Liver (tissue), 9 donors: ENCODE results near the gene PLSCR3. TPM values are rescaled to one million over a fixed set of nuclear protein-coding genes. Genes with fewer than 3 reads are reported as not detected.

Experiments used
- DNase-seq: peaks from one replicate; pipeline ENCODE4 v3.0.0-alpha.2; 2017; ENCODE audit warnings: low spot score
- H3K27ac ChIP-seq, 2 donors: one replicate each; pipeline ENCODE4 v1.7.0; 2013; ENCODE audit warnings: inconsistent platforms in 2 of 2, low read length in 2 of 2, control low read depth in 1 of 2, low read depth in 1 of 2, mild to moderate bottlenecking in 1 of 2
- H3K27me3 ChIP-seq, 4 donors: one replicate each; pipeline versions ENCODE4 v1.6.1 to v1.7.0; 2013; ENCODE audit warnings: low read length in 3 of 4, inconsistent platforms in 1 of 4, mild to moderate bottlenecking in 1 of 4, moderate library complexity in 1 of 4; ENCODE audit not compliant: control insufficient read depth in 4 of 4, insufficient read depth in 4 of 4
- H3K36me3 ChIP-seq, 4 donors: one replicate each; pipeline versions ENCODE4 v1.6.1 to v1.7.0; 2013; ENCODE audit warnings: low read length in 3 of 4, mild to moderate bottlenecking in 3 of 4, low read depth in 1 of 4, moderate library complexity in 1 of 4; ENCODE audit not compliant: control insufficient read depth in 4 of 4, insufficient read depth in 3 of 4
- H3K4me1 ChIP-seq, 4 donors: one replicate each; pipeline versions ENCODE4 v1.6.1 to v1.7.0; 2013; ENCODE audit warnings: low read length in 3 of 4, mild to moderate bottlenecking in 3 of 4, moderate library complexity in 1 of 4; ENCODE audit not compliant: control insufficient read depth in 4 of 4, insufficient read depth in 4 of 4
- H3K4me3 ChIP-seq, 3 donors: one replicate each; pipeline versions ENCODE4 v1.6.1 to v1.7.0; 2013; ENCODE audit warnings: low read length in 3 of 3, control low read depth in 1 of 3, low read depth in 1 of 3, mild to moderate bottlenecking in 1 of 3
- H3K9ac ChIP-seq, 2 donors: one replicate each; pipeline ENCODE4 v1.7.0; 2013; ENCODE audit warnings: low read length in 2 of 2, mild to moderate bottlenecking in 2 of 2, moderate library complexity in 2 of 2, control low read depth in 1 of 2, low read depth in 1 of 2
- H3K9me3 ChIP-seq, 4 donors: one replicate each; pipeline versions ENCODE4 v1.6.1 to v1.7.0; 2013; ENCODE audit warnings: low read length in 3 of 4; ENCODE audit not compliant: control insufficient read depth in 4 of 4
- EGR1 ChIP-seq, 2 donors: IDR thresholded peaks; 2 replicates each; pipeline ENCODE4 v1.6.1; 2016 to 2018; ENCODE audit warnings: antibody characterized with exemption in 2 of 2, low read depth in 2 of 2
- FOXA2 ChIP-seq: IDR thresholded peaks from 2 replicates; pipeline ENCODE4 v1.6.1; 2016; ENCODE audit warnings: antibody characterized with exemption
- GABPA ChIP-seq, 2 donors: IDR thresholded peaks in 1 of 2; conservative IDR thresholded peaks in 1 of 2; 2 replicates each; pipeline ENCODE4 v1.6.1; 2016; ENCODE audit warnings: antibody characterized with exemption in 2 of 2, mild to moderate bottlenecking in 1 of 2, moderate library complexity in 1 of 2
- HNF4A ChIP-seq, 2 donors: conservative IDR thresholded peaks; 2 replicates each; pipeline ENCODE4 v1.6.1; 2016; ENCODE audit warnings: antibody characterized with exemption in 2 of 2, mild to moderate bottlenecking in 2 of 2
- HNF4G ChIP-seq: IDR thresholded peaks from 2 replicates; pipeline ENCODE4 v1.6.1; 2016; ENCODE audit warnings: antibody characterized with exemption
- JUND ChIP-seq, 2 donors: IDR thresholded peaks; 2 replicates each; pipeline ENCODE4 v1.6.1; 2016; ENCODE audit warnings: antibody characterized with exemption in 2 of 2
- RAD21 ChIP-seq, 2 donors: IDR thresholded peaks; 2 replicates each; pipeline ENCODE4 v1.6.1; 2016; ENCODE audit warnings: antibody characterized with exemption in 2 of 2, mild to moderate bottlenecking in 2 of 2
- RXRA ChIP-seq, 2 donors: IDR thresholded peaks; 2 replicates each; pipeline ENCODE4 v1.6.1; 2017 to 2018; ENCODE audit warnings: antibody characterized with exemption in 2 of 2, mild to moderate bottlenecking in 1 of 2
- SP1 ChIP-seq: IDR thresholded peaks from 2 replicates; pipeline ENCODE4 v1.6.1; 2018; ENCODE audit warnings: antibody characterized with exemption, mild to moderate bottlenecking
- TAF1 ChIP-seq: conservative IDR thresholded peaks from 2 replicates; pipeline ENCODE4 v1.6.1; 2016; ENCODE audit warnings: antibody characterized with exemption, mild to moderate bottlenecking
- YY1 ChIP-seq: IDR thresholded peaks from 2 replicates; pipeline ENCODE4 v1.6.1; 2016; ENCODE audit warnings: antibody characterized with exemption, mild to moderate bottlenecking
- WGBS: extraction: QIAGEN DNeasy Blood & Tissue Kit; methylation state at CpG from one replicate; pipeline ENCODE4 v1.1.7; 2013; 5-methylcytosine and 5-hydroxymethylcytosine counted together
- polyA plus RNA-seq, 2 donors: library from polyadenylated mRNA; stranded (reverse) in 1 of 2; unstranded in 1 of 2; fragments of 200-250 nt in 1 of 2; fragments of >200 nt in 1 of 2; fragmentation: Nextera tagmentation in 1 of 2; extraction: Ambion mirVana in 1 of 2; gene quantifications; one replicate each; pipeline versions ENCODE4 v1.2.1 to v1.2.3, GENCODE V29; 2013 to 2015
- total RNA-seq, 2 donors: library from RNA; depleted of rRNA; stranded (reverse); fragments of >200 nt; gene quantifications; one replicate each; pipeline ENCODE4 v1.2.3, GENCODE V29; 2014
- TF ChIP-seq, protein P1 (sequence below): IDR thresholded peaks from 2 replicates; pipeline ENCODE4 v1.6.1; 2016; ENCODE audit warnings: antibody characterized with exemption
- TF ChIP-seq, protein P2 (sequence below): IDR thresholded peaks from 2 replicates; pipeline ENCODE4 v1.6.1; 2016; ENCODE audit warnings: antibody characterized with exemption
- TF ChIP-seq, protein P3 (sequence below): fragments of 150-350 bp; IDR thresholded peaks from 2 replicates; pipeline ENCODE4 v1.5.1; 2017; ENCODE audit warnings: improper control_type of control experiment, low read depth, low read length; ENCODE audit not compliant: missing input control
- donor health status: healthy.
- donor health status: healthy.
- donor health status: healthy.
- donor health status: healthy.
- donor health status: healthy.

The PLSCR3 gene
- total and polyA plus RNA-seq, 4 donors = 2.8 to 10.9 (median 4.1) TPM

DNA sequence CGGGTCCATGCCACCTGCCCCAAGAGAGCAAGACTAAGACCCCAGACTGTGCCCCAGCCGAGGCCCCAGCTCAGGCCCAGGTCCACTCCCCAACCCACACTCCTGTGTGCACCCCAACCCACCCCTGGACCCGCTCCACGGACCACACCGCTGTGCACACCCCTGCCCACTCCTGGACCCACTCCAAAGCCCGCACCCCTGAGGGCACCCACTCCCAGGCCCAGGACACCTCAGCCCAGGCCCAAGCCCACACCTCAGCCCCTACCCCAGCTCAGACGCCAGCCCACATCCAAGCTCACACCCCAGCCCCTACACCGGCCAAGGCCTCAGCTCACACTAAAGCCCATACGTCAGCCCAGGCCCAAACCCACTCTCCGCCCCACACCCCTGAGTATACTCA, 35.4 kb upstream of the PLSCR3 start:
- 91% methylated on average over 10 of the region's 10 CpGs for WGBS
- H3K27me3 ChIP-seq = no peaks in the 10 kb centered on the region
- no peak for DNase-seq

DNA sequence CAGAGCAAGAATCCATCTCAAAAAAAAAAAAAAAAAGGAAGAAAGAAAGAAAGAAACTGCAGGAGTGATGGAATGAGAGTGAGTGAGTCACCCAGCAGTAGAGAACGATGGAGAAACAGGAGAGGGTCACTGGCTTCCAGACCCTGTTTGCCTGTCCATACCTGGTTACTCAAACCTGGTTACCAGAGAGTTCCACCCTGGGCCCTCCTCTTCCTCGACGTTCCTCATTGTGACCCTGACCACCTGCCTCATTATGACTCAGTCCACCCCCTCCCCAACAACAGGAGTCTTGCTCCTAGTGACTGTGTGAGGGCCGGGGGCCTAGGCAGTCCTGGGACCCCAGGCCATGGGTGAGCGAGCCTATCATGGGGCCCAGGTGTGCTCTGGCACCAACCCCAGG, 34.2 kb upstream of the PLSCR3 start, which contains the start of gene SPEM3:
Gene SPEM3 (plus strand): TSS at position 301 of the 400 bp plus-strand sequence. CDS start 46 bp downstream, at position 347.
- H3K27me3 ChIP-seq = no peaks in the 10 kb centered on the region
- 77% methylated on average over 5 of the region's 5 CpGs for WGBS

More for the DNA sequence above, 35.4 kb upstream of the PLSCR3 start:
- no peak overlapping the region for H3K4me3 ChIP-seq
- TF ChIP-seq FOXA2 (no peak), JUND (IDR thresholded peaks at IDR 0.05) (no peak), SP1 (no peak), EGR1 (IDR thresholded peaks at IDR 0.05; ENCODE audit: low read depth in 2 of 2) (no peak), RXRA (IDR thresholded peaks at IDR 0.05) (no peak)
- TF ChIP-seq, protein P1, sequence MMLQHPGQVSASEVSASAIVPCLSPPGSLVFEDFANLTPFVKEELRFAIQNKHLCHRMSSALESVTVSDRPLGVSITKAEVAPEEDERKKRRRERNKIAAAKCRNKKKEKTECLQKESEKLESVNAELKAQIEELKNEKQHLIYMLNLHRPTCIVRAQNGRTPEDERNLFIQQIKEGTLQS = no peak
- no peaks in the 10 kb centered on the region for H3K9me3 ChIP-seq
- no peaks in the 10 kb centered on the region for H3K4me1 ChIP-seq
- H3K27ac ChIP-seq = no peak overlapping the region
- no peaks in the 10 kb centered on the region for H3K36me3 ChIP-seq
- no peak overlapping the region for H3K9ac ChIP-seq

DNA sequence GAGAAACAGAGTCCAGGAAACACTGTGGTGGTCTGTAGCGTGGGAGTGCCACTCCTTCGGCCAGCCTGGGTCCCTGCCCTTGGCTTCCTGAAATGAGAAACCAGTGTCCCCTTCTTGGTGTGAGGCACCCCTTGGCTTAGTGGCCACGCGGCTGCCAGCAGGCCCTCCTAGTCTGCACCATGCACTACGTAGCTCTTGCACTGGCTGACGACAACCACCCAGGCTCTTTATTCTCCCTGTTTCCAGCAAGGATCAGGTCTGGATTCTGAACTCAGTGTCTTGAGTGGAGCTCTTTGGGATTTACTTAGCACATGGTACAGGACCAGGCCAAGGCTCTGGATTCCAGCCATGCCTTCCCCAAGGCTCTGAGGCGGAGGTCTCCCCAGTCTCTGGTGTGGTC, 33.2 kb upstream of the PLSCR3 start:
- DNase-seq = no peak
- Histone ChIP-seq H3K9me3 (no peaks in the 10 kb centered on the region), H3K36me3 (no peaks in the 10 kb centered on the region), H3K27me3 (no peaks in the 10 kb centered on the region), H3K27ac (no peak overlapping the region), H3K4me3 (no peak overlapping the region), H3K9ac (no peak overlapping the region), H3K4me1 (no peaks in the 10 kb centered on the region)
- TF ChIP-seq EGR1 (IDR thresholded peaks at IDR 0.05; ENCODE audit: low read depth in 2 of 2) (no peak), HNF4A (conservative IDR thresholded peaks at IDR 0.05) (no peak), HNF4G (no peak), TAF1 (no peak), YY1 (no peak)
- TF ChIP-seq, protein P2, sequence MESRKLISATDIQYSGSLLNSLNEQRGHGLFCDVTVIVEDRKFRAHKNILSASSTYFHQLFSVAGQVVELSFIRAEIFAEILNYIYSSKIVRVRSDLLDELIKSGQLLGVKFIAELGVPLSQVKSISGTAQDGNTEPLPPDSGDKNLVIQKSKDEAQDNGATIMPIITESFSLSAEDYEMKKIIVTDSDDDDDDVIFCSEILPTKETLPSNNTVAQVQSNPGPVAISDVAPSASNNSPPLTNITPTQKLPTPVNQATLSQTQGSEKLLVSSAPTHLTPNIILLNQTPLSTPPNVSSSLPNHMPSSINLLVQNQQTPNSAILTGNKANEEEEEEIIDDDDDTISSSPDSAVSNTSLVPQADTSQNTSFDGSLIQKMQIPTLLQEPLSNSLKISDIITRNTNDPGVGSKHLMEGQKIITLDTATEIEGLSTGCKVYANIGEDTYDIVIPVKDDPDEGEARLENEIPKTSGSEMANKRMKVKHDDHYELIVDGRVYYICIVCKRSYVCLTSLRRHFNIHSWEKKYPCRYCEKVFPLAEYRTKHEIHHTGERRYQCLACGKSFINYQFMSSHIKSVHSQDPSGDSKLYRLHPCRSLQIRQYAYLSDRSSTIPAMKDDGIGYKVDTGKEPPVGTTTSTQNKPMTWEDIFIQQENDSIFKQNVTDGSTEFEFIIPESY = no peak
- TF ChIP-seq, protein P3, sequence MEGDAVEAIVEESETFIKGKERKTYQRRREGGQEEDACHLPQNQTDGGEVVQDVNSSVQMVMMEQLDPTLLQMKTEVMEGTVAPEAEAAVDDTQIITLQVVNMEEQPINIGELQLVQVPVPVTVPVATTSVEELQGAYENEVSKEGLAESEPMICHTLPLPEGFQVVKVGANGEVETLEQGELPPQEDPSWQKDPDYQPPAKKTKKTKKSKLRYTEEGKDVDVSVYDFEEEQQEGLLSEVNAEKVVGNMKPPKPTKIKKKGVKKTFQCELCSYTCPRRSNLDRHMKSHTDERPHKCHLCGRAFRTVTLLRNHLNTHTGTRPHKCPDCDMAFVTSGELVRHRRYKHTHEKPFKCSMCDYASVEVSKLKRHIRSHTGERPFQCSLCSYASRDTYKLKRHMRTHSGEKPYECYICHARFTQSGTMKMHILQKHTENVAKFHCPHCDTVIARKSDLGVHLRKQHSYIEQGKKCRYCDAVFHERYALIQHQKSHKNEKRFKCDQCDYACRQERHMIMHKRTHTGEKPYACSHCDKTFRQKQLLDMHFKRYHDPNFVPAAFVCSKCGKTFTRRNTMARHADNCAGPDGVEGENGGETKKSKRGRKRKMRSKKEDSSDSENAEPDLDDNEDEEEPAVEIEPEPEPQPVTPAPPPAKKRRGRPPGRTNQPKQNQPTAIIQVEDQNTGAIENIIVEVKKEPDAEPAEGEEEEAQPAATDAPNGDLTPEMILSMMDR = no peak
- TF ChIP-seq, protein P1 = no peak
- 88% methylated on average over 7 of the region's 7 CpGs for WGBS

More for the DNA sequence above, 34.2 kb upstream of the PLSCR3 start, which contains the start of gene SPEM3:
- DNase-seq = no peak
- TF ChIP-seq RAD21 (IDR thresholded peaks at IDR 0.05) (no peak), HNF4G (no peak), GABPA (IDR thresholded peaks at IDR 0.05 in 1 of 2, conservative IDR thresholded peaks at IDR 0.05 in 1 of 2) (no peak)
- Histone ChIP-seq H3K36me3 (no peaks in the 10 kb centered on the region), H3K9me3 (no peaks in the 10 kb centered on the region), H3K9ac (no peak within 1 kb of the TSS), H3K4me1 (no peaks in the 10 kb centered on the region), H3K27ac (no peak within 1 kb of the TSS), H3K4me3 (no peak within 1 kb of the TSS)
